NAMALWA (cell line): Measurements from ENCODE around the gene PPP1R14C.

Source experiments
- DNase-seq: peaks from one replicate; pipeline ENCODE4 v3.0.0-alpha.2; 2015; ENCODE audit warnings: low spot score

Gene PPP1R14C

DNA sequence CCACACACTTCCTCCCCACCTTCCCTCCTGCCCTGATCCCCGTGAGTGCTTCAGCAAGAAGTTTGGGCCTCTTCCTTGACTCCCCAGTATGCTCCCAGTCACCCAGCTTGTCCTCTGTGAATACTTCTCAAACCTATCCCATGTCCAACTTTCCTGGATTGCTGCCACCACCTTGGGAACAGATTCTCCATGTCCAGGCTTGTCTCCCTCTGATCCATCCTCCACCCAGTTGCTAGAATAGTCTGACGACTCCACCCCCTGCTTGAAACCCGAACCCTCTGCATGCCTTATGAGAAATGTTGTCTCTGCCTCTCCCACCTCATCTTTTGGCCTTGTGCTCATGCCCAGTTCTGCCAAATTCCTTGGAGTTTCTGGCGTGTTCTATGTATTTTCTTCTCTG lies 108.0 kb downstream of the PPP1R14C start:
- no peak for DNase-seq

DNA sequence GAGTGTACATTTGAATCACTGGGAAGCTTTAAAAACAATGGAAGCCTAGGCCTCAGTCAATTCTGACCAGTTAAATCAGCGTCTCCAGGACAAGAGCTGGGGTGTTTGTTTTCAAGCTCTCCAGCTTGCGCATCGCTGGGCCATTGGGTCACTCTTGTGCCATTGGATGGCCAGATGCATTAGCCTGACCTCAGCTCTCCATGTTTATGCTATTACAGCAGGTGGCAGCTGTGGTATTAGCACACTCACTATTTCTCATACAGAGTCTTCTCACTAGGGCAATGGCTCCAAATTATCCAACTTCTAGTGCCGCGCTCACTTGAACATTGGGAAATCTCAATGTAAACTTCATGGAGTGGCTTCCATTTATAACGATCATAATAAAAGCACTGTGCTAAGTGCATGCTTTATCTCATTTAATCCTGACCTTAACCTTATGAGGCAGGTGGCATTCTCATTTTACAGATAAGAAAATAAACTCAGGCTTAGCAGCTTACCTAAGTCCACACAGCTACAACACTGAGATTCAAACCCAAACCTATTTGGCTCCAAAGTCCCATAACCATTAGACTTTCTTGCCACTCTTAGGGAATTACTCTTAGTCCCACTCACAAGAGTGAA lies 108.8 kb downstream of the PPP1R14C start:
- no peak for DNase-seq

DNA sequence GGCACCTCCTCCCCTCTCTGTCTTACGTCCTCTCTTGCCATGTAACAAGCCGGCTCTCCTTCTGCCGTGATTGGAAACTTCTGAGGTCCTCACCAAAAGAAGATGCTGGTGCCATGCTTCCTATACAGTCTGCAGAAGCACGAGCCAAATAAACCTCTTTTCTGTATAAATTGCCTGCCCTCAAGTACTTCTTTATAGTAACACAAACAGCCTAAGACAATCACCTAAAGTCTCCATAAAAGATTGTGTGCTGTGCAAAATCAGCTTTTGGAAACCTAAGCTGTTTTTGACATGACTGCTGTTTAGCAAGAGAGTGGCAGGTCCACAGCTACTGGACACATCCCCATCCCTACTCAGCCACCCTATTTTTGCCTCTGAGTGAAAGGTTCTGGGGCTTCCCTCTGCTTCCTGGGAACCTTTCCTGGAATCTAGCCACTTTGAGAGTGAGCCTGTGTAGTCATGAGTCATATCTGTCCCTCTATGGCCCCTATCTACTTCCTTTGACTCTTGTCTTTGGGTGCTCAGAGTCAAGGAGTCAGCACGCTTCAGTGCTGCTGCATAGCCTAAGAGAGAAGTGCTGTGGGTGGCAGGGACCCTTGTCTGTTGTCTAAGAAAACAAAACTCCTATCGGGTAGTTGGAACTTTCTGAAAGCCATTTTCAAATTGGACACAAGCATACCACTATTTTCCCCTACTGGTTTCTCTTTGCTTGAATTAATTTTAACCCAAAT lies 110.0 kb downstream of the PPP1R14C start:
- no peak for DNase-seq

- DNase-seq = no peak
Measured at GRCh38 chr6:150253489-150253888, 110.6 kb downstream of the PPP1R14C start.

- no peak for DNase-seq
Measured at GRCh38 chr6:150254770-150255169, 111.9 kb downstream of the PPP1R14C start.

DNA sequence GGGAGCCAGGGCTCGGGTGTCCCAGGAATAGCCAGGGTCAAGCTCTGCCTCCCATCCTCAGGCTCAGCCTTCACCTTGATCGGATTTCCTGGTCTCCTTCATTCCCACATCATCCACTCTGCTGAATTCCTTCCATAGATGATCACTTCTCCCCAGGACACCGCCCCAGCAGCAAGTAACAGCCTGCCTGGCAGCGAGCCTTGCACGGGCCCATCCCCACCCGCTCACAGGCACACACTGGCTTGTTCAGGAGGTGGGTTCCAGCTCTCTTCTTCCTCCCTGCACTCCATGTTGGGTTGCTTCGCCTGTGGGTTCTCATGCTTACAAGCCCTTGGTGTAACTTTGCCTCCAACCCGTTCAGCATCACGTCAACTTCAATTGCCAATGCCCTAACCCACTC lies 113.0 kb downstream of the PPP1R14C start:
- no peak for DNase-seq

- no peak for DNase-seq
Measured at GRCh38 chr6:150256618-150257272, 113.9 kb downstream of the PPP1R14C start.

GRCh38 chr6:150258381-150258780 lies 115.5 kb downstream of the PPP1R14C start:
- DNase-seq = no peak

- no peak for DNase-seq
Measured at GRCh38 chr6:150260931-150261330, 118.1 kb downstream of the PPP1R14C start.

DNA sequence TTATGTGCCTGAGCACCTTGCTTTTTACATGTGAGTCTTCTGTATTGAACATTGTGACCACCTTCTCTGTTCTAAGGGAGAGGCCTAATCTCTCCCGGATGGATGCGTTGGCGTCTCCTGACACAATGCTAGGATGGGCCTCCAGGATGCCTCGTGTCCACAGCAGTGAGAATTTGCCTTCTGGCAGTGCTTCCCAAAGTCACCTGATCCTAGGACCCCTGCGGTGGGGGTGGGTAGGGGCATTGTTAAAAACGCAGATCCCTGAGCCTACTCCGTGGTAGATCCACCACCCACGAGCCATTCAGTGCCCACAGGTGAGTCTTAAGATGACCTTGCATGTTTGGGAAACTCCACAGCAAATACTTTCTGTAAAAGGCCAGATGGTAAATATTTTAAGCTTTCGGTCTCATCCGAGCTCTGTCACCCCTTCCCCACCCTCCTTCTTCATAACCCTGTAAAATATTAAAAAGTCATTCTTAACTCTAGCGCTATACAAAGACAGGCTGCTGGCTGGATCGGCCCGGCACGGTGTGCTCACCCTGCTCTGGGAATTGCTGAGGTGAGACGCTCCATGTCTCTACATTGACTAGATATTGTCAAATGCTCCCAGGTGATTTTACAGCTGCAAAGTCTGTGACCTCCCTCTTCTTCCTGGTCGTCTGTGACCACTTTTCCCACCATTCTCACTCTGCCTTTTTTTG lies 119.3 kb downstream of the PPP1R14C start:
- DNase-seq = no peak

- no peak for DNase-seq
Measured at GRCh38 chr6:150263765-150264404, 121.0 kb downstream of the PPP1R14C start.

- DNase-seq = no peak
Measured at GRCh38 chr6:150266309-150266708, 123.5 kb downstream of the PPP1R14C start.

DNA sequence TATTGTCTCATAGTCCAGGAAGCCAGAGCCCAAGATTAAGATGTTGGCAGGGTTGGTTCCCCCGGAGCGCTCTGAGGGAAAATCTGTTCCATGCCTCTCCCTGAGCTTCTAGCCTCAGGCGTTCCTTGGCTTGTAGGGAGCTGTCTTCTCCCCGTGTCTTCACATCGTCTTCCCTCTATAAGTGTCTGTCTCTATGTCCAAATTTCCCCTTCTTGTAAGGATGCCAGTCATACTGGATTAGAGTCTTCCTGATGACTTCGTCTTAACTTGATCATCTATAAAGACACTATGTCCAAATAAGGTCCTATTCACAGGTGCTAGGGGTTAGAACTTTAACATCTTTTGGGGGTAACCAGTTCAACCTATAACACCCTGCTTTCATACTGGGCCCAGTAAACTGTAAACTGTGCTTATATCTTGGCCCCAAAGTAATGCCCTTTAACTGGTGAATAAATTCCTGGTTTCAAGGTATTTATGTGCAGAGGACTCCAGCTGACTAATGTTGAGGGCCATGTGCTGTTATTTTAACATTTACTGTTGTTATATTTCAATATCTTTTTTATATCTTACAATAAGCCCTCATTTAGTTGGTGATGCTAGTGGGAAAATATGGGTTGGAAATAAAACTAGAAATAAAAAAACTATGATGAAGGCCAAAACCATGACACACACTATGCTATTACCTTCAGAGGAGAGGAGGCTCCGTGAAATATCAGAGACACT lies 124.3 kb downstream of the PPP1R14C start:
- DNase-seq = no peak

DNA sequence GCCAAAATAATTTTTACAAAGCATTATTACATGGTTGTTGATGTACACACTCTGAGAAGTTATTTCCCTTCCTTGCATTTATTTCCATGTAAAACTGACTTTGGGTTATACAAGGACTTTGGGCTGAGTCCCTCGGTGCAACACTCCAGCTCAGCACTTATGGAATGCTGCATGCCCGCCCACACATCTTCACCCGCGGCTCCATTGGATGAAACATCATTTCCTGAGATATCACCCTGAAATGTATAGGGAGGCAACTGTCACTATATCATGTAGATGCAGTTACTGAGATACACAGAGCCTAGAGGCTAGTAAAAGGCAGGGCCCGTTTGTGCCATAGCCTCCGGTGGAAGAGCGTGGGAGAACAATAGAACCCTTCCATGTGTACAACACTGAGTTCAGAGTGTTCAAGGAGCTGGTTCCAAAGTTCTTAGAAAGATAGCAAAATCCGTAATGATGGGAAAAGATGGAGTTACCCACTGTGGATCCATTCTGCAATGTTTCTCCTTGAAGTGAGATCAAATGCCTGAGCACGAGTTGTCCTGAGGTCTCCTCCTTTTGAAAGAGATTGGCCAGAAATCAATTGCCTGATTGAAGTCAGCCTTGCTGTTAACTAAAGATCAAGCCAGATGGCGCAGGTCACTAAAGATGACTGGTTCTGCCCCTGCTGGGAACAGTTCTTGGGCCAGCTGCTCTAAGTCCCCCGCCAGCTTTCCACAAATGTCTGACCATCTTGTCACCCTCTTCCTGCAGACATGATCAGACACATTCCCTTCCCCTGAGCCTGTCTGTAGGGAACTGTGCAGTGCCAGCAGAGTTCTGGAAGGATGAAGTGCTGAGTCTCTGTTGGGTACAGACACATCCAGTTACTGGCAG lies 125.1 kb downstream of the PPP1R14C start:
- no peak for DNase-seq

GRCh38 chr6:150269130-150269856 lies 126.4 kb downstream of the PPP1R14C start:
- no peak for DNase-seq

DNA sequence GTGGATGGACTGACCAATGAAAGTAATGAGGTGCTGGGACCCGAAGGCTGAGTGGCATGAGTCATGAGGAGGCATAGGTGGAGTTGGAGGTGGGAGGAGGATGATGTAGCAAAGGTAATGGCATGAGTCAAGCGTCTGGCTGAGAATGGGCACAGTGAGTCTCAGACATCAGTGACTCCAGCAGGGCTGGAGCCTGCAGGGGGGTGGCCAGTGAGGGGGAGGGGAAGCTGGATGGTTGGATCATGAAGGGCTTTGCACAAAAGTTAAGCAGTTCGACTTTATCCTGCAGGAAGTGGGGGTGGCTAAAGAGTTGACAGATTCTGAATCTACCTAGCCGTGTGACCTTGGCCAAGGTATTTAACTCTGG lies 127.0 kb downstream of the PPP1R14C start:
- no peak for DNase-seq

DNA sequence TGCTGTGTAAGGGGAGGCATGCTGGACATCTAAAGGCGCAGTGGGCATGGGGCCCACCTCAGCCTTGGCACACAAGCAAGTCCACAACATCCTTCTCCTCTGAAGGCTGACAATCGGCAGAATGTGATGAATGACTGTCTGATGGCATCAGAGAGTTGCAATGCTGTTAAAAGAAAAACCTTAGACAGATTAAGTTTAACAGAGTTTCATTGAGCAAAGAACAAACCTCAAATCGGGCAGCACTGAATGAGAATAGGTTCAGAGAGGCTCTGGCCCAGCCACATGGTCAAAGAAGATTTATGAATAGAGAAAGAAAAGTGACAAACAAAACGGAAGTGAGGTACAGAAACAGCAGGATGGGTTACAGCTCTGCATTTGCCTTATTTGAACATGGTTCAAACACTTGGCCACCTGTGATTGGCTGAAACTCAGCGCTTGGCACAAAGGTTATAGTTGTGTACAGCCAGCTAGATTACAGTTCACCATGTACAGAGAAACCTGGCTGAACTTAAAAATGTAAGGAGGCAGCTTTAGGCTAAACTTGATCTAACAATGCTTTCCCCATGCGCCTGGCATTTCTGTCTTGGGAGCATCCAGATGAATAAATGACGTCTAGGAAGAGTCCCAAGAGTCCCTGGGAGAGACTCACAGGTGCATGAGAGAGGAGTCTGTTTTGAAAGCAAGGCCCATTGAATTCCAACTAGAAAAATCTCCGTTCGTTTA lies 127.6 kb downstream of the PPP1R14C start:
- DNase-seq = no peak

DNA sequence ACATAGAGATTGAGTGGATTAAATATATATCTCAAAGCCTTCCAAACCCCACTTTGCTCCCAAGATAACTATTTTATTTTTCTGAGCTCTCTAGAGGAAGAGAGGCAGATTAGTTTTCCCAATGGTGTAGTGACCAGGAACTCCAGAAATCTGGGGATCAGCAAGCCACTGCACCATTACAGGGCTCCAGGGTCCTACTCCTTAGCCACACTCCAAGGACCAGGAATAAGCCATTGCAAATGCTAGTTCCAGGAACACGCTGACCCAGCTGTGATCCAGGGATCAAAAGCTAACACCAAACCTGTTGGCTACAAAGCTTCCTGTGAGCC lies 128.3 kb downstream of the PPP1R14C start:
- DNase-seq = no peak

DNA sequence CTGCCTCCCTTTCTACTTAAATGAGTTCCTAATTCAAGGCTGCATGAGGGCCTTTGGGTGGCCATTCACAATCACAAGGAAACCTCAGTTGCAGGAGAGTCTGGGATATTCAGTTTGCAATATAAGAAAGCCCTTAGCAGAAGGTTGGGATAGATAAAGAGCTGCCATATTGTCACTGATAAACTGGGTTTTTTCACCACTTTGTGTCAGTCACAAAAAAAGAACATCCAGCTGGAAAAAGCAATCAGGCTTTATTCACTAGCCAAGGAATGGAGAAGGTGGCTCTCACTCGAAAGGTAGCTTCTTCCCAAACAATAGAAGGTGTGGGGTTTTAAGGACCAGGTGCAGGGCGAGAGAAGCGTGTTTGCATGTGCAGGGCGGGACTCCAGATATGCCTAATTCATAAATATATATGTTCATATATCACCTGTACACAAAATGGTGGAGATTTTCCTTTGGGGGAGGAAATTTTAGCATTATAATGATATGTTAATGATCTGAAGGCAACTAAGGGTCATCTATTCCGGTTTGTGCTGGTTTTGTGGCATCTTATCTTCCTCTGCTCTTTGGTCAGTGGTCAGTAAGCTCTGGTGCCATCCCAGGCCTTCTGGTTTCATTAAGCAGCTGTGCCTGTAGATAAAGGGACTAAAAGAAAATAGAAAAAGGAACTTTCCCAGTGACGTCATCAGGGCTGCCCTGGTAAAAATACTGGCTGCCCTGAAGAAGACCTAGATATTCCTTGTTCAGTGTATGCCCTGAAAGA lies 128.8 kb downstream of the PPP1R14C start:
- DNase-seq = no peak
